H9 (cell line): Measurements from ENCODE around the gene DNAJB5. TPM values are rescaled to one million over a fixed set of nuclear protein-coding genes. Genes with fewer than 3 reads are reported as not detected.

Experiments used
- DNase-seq: peaks from one replicate; pipeline ENCODE4 v3.0.0-alpha.2; 2017
- H2AFZ ChIP-seq: one replicate; pipeline ENCODE4 v1.6.1; 2013; ENCODE audit warnings: mild to moderate bottlenecking, low read length, control low read depth, moderate library complexity
- H2AK5ac ChIP-seq: 2 replicates; pipeline ENCODE4 v1.6.1; 2013; ENCODE audit warnings: low read length, control low read depth, mixed read lengths; ENCODE audit not compliant: insufficient read length
- H2BK120ac ChIP-seq: one replicate; pipeline ENCODE4 v1.6.1; 2013; ENCODE audit warnings: low read depth, mild to moderate bottlenecking, low read length, control low read depth, inconsistent platforms; ENCODE audit not compliant: poor library complexity, severe bottlenecking
- H2BK12ac ChIP-seq: 2 replicates; pipeline ENCODE4 v1.6.1; 2013; ENCODE audit warnings: low read length, control low read depth, mixed read lengths, low read depth; ENCODE audit not compliant: insufficient read length
- H2BK15ac ChIP-seq: 2 replicates; pipeline ENCODE4 v1.6.1; 2013; ENCODE audit warnings: low read depth, low read length, control low read depth
- H2BK20ac ChIP-seq: one replicate; pipeline ENCODE4 v1.6.1; 2013; ENCODE audit warnings: low read depth, mild to moderate bottlenecking, low read length, control low read depth, inconsistent platforms; ENCODE audit not compliant: poor library complexity, severe bottlenecking
- H2BK5ac ChIP-seq: 2 replicates; pipeline ENCODE4 v1.6.1; 2013; ENCODE audit warnings: low read length, control low read depth, mixed read lengths; ENCODE audit not compliant: insufficient read length
- H3K14ac ChIP-seq: 2 replicates; pipeline ENCODE4 v1.6.1; 2013; ENCODE audit warnings: low read length, control low read depth; ENCODE audit not compliant: insufficient read depth
- H3K18ac ChIP-seq: 2 replicates; pipeline ENCODE4 v1.6.1; 2013; ENCODE audit warnings: low read depth, mild to moderate bottlenecking, mixed read lengths, low read length, control low read depth; ENCODE audit not compliant: insufficient read length
- H3K23ac ChIP-seq: 2 replicates; pipeline ENCODE4 v1.6.1; 2013; ENCODE audit warnings: low read length, control low read depth, mixed read lengths, low read depth; ENCODE audit not compliant: insufficient read length
- H3K23me2 ChIP-seq: 2 replicates; pipeline ENCODE4 v1.6.1; 2013; ENCODE audit warnings: low read depth, mild to moderate bottlenecking, mixed read lengths, low read length, control low read depth; ENCODE audit not compliant: insufficient read length, poor library complexity, severe bottlenecking
- H3K27ac ChIP-seq: 2 replicates; pipeline ENCODE4 v1.5.1; 2013; ENCODE audit warnings: low read length, control low read depth, mixed read lengths, low read depth; ENCODE audit not compliant: insufficient read length
- H3K27me3 ChIP-seq: 2 replicates; pipeline ENCODE4 v1.6.1; 2013; ENCODE audit warnings: low read length, control low read depth, inconsistent platforms; ENCODE audit not compliant: insufficient read depth
- H3K4ac ChIP-seq: 2 replicates; pipeline ENCODE4 v1.6.1; 2013; ENCODE audit warnings: low read depth, mild to moderate bottlenecking, control low read depth, inconsistent platforms, low read length, moderate library complexity
- H3K4me1 ChIP-seq: 2 replicates; pipeline ENCODE4 v1.6.1; 2013; ENCODE audit warnings: low read length, control low read depth, inconsistent platforms; ENCODE audit not compliant: insufficient read depth
- H3K4me2 ChIP-seq: 2 replicates; pipeline ENCODE4 v1.6.1; 2013; ENCODE audit warnings: low read length, control low read depth, mixed read lengths; ENCODE audit not compliant: insufficient read length, insufficient read depth
- H3K56ac ChIP-seq: 2 replicates; pipeline ENCODE4 v1.6.1; 2013; ENCODE audit warnings: low read depth, mild to moderate bottlenecking, mixed read lengths, low read length, control low read depth; ENCODE audit not compliant: insufficient read length
- H3K79me1 ChIP-seq: 2 replicates; pipeline ENCODE4 v1.6.1; 2013; ENCODE audit warnings: low read depth, mild to moderate bottlenecking, moderate library complexity, low read length, control low read depth, inconsistent platforms; ENCODE audit not compliant: insufficient read depth, poor library complexity, severe bottlenecking
- H3K79me2 ChIP-seq: 2 replicates; pipeline ENCODE4 v1.6.1; 2013; ENCODE audit warnings: low read length, control low read depth, inconsistent platforms; ENCODE audit not compliant: insufficient read depth
- H3K9ac ChIP-seq: 2 replicates; pipeline ENCODE4 v1.6.1; 2013; ENCODE audit warnings: low read length, control low read depth, mixed read lengths; ENCODE audit not compliant: insufficient read length; ENCODE audit errors: extremely low read depth
- H3K9me3 ChIP-seq: one replicate; pipeline ENCODE4 v1.6.1; 2013; ENCODE audit warnings: low read depth, low read length, inconsistent platforms; ENCODE audit not compliant: control insufficient read depth
- H3T11ph ChIP-seq: one replicate; pipeline ENCODE4 v1.6.1; 2013; ENCODE audit warnings: mild to moderate bottlenecking, low read length, control low read depth, inconsistent platforms
- H4K20me1 ChIP-seq: one replicate; pipeline ENCODE4 v1.6.1; 2013; ENCODE audit not compliant: control insufficient read depth, insufficient read length, insufficient read depth
- H4K5ac ChIP-seq: 2 replicates; pipeline ENCODE4 v1.6.1; 2013; ENCODE audit warnings: low read depth, mild to moderate bottlenecking, mixed read lengths, low read length, control low read depth; ENCODE audit not compliant: insufficient read length
- H4K8ac ChIP-seq: replicated peaks from 2 replicates; pipeline ENCODE4 v1.6.1; 2013; ENCODE audit warnings: low read length, control low read depth, mixed read lengths, low read depth; ENCODE audit not compliant: insufficient read length
- H4K91ac ChIP-seq: 2 replicates; pipeline ENCODE4 v1.6.1; 2013; ENCODE audit warnings: low read depth, mild to moderate bottlenecking, moderate library complexity, mixed read lengths, low read length, control low read depth; ENCODE audit not compliant: insufficient read length
- H3K27ac Mint-ChIP-seq, 3 experiments: 2 replicates in 2 of 3; 3 replicates in 1 of 3; pipeline ENCODE4 v1.8.0; 2020 to 2021; ENCODE audit warnings: mixed read lengths in 3 of 3, mild to moderate bottlenecking in 1 of 3, moderate library complexity in 1 of 3
- H3K27me3 Mint-ChIP-seq: 2 replicates; pipeline ENCODE4 v1.8.0; 2021; ENCODE audit warnings: low read depth, mild to moderate bottlenecking, moderate library complexity, mixed read lengths
- H3K36me3 Mint-ChIP-seq, 3 experiments: 2 replicates in 2 of 3; 3 replicates in 1 of 3; pipeline ENCODE4 v1.8.0; 2020 to 2021; ENCODE audit warnings: low read depth in 3 of 3, mixed read lengths in 3 of 3; ENCODE audit not compliant: insufficient read depth in 1 of 3
- H3K4me1 Mint-ChIP-seq, 2 experiments: 2 replicates each; pipeline ENCODE4 v1.8.0; 2020; ENCODE audit warnings: mixed read lengths in 2 of 2
- H3K4me3 Mint-ChIP-seq, 2 experiments: 2 replicates in 1 of 2; 3 replicates in 1 of 2; pipeline ENCODE4 v1.8.0; 2020 to 2021; ENCODE audit warnings: mild to moderate bottlenecking in 2 of 2, mixed read lengths in 2 of 2, moderate library complexity in 1 of 2
- H3K9me3 Mint-ChIP-seq, 2 experiments: 2 replicates in 1 of 2; 3 replicates in 1 of 2; pipeline ENCODE4 v1.8.0; 2020; ENCODE audit warnings: mild to moderate bottlenecking in 2 of 2, mixed read lengths in 2 of 2, moderate library complexity in 1 of 2
- CTCF ChIP-seq: fragments of 200-600 bp; sonication (generic); conservative IDR thresholded peaks from 3 replicates; pipeline ENCODE4 v1.8.0; 2021; ENCODE audit warnings: antibody characterized with exemption, mild to moderate bottlenecking
- WGBS: extraction: QIAGEN DNeasy Blood & Tissue Kit; methylation state at CpG from one replicate; pipeline ENCODE4 v1.1.7; 2013; ENCODE audit warnings: missing lambda C conversion rate, low lambda C conversion rate, mixed read lengths; ENCODE audit not compliant: insufficient read length; ENCODE audit errors: extremely low coverage; 5-methylcytosine and 5-hydroxymethylcytosine counted together
- total RNA-seq: library from RNA; stranded (reverse); gene quantifications from 2 replicates; pipeline ENCODE4 v1.2.1, GENCODE V29; 2021

DNAJB5 gene
- total RNA-seq, 1 experiment from 2014 or later, result 38.9 TPM

GRCh38 chr9:35042081-35042604 lies 52.6 kb downstream of the DNAJB5 start:
- Mint-ChIP-seq H3K27me3 (no peaks in the 10 kb centered on the region), H3K4me3 (no peak overlapping the region), H3K36me3 (peaks cover 12 to 30% (median 14%) of the 10 kb centered on the region in 3 experiments), H3K9me3 (no peaks in the 10 kb centered on the region), H3K4me1 (peaks cover 17 to 21% of the 10 kb centered on the region in 2 experiments), H3K27ac (peak overlapping the region in 2 of 3 experiments; percentile 6 to 29; a peak in 2 of 7 replicates)
- H2BK12ac ChIP-seq, result no peak overlapping the region
- H2BK20ac ChIP-seq, result no peak overlapping the region
- no peak overlapping the region for H3K27ac ChIP-seq
- no peak overlapping the region for H3T11ph ChIP-seq
- no peaks in the 10 kb centered on the region for H3K23me2 ChIP-seq
- H2BK120ac ChIP-seq, result no peak overlapping the region
- H4K91ac ChIP-seq, result no peak overlapping the region
- H2BK15ac ChIP-seq, result no peak overlapping the region
- TF ChIP-seq CTCF, result no peak
- H3K9me3 ChIP-seq, result no peaks in the 10 kb centered on the region
- H3K23ac ChIP-seq, result no peak overlapping the region
- no peaks in the 10 kb centered on the region for H3K4me1 ChIP-seq
- no peak overlapping the region for H2BK5ac ChIP-seq
- H2AFZ ChIP-seq, result no peak overlapping the region
- no peaks in the 10 kb centered on the region for H3K79me2 ChIP-seq
- H3K4me2 ChIP-seq, result no peak overlapping the region
- H3K18ac ChIP-seq, result no peak overlapping the region
- H3K4ac ChIP-seq, result no peak overlapping the region
- H3K14ac ChIP-seq, result no peak overlapping the region
- no CpG with 5 or more reads among the region's 3 CpGs for WGBS
- H3K27me3 ChIP-seq, result no peaks in the 10 kb centered on the region
- no peaks in the 10 kb centered on the region for H3K79me1 ChIP-seq
- no peak overlapping the region for H4K8ac ChIP-seq
- no peak overlapping the region for H4K5ac ChIP-seq
- H4K20me1 ChIP-seq, result no peaks in the 10 kb centered on the region
- no peak overlapping the region for H2AK5ac ChIP-seq
- H3K9ac ChIP-seq, result no peak overlapping the region
- H3K56ac ChIP-seq, result no peak overlapping the region
- DNase-seq, result no peak
